ENCODE data around the gene ADAMTS3.

DNA sequence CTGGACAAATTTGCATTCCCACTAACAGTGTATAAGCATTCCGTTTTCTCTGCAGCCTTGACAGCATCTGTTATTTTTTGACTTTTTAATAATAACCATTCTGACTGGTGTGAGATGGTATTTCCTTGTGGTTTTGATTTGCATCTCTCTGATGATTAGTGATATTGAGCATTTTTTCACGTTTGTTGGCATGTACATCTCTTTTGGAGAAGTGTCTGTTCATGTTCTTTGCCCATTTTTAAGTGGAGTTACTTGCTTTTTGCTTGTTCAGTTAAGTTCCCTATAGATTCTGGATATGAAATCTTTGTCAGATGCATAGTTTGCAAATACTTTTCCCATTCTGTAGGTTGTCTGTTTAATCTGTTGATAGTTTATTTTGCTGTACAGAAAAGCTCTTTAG, 68.8 kb downstream of the ADAMTS3 start:
- TF ChIP-seq, protein P1, sequence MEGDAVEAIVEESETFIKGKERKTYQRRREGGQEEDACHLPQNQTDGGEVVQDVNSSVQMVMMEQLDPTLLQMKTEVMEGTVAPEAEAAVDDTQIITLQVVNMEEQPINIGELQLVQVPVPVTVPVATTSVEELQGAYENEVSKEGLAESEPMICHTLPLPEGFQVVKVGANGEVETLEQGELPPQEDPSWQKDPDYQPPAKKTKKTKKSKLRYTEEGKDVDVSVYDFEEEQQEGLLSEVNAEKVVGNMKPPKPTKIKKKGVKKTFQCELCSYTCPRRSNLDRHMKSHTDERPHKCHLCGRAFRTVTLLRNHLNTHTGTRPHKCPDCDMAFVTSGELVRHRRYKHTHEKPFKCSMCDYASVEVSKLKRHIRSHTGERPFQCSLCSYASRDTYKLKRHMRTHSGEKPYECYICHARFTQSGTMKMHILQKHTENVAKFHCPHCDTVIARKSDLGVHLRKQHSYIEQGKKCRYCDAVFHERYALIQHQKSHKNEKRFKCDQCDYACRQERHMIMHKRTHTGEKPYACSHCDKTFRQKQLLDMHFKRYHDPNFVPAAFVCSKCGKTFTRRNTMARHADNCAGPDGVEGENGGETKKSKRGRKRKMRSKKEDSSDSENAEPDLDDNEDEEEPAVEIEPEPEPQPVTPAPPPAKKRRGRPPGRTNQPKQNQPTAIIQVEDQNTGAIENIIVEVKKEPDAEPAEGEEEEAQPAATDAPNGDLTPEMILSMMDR (conservative IDR thresholded peaks at IDR 0.05; ENCODE audit: low read length), result no peak
- no peak for TF ChIP-seq EZH2phosphoT487 (IDR thresholded peaks at IDR 0.05; ENCODE audit: borderline replicate concordance, low read depth, low read length)

Measured in OCI-LY7 (cell line).